Gastrocnemius medialis (tissue), 4 donors: ENCODE results near the gene NBPF3. TPM values are rescaled to one million over a fixed set of nuclear protein-coding genes. Genes with fewer than 3 reads are reported as not detected.
"Not testable (repeated sequence)": the region's sequence is repeated elsewhere in the genome, so short reads cannot be mapped to it uniquely, and the experiment has no call there.

ENCODE experiments used
- ATAC-seq, 2 donors: fragments of 150-250 bp; one replicate each; pipeline ENCODE4 v1.9.1; 2016
- DNase-seq, 2 donors: peaks; one replicate each; pipeline ENCODE4 v3.0.0-alpha.2; 2019
- H3K27ac ChIP-seq, 4 donors: fragments of 200-600 bp; sonication (generic); 1 replicate in 1 of 4; 2 replicates in 3 of 4; pipeline ENCODE4 v1.5.1; 2016 to 2018; ENCODE audit warnings: mild to moderate bottlenecking in 2 of 4, moderate library complexity in 1 of 4
- H3K27me3 ChIP-seq, 3 donors: fragments of 200-600 bp; sonication (generic) in 2 of 3; 1 replicate in 1 of 3; 2 replicates in 2 of 3; pipeline versions ENCODE4 v1.5.1 to v1.6.0; 2016 to 2019; ENCODE audit warnings: mild to moderate bottlenecking in 1 of 3, moderate library complexity in 1 of 3
- H3K36me3 ChIP-seq, 2 donors: fragments of 200-600 bp; sonication (generic) in 1 of 2; one replicate each; pipeline ENCODE4 v1.5.1; 2017 to 2018
- H3K4me1 ChIP-seq, 2 donors: fragments of 200-600 bp; sonication (generic) in 1 of 2; one replicate each; pipeline ENCODE4 v1.5.1; 2016 to 2017; ENCODE audit warnings: mild to moderate bottlenecking in 2 of 2
- H3K4me3 ChIP-seq, 4 donors: fragments of 200-600 bp; sonication (generic) in 3 of 4; 1 replicate in 1 of 4; 2 replicates in 3 of 4; pipeline ENCODE4 v1.5.1; 2016 to 2019; ENCODE audit warnings: mild to moderate bottlenecking in 2 of 4
- H3K9me3 ChIP-seq, 3 donors: fragments of 200-600 bp; sonication (generic) in 2 of 3; 1 replicate in 1 of 3; 2 replicates in 2 of 3; pipeline ENCODE4 v1.5.1; 2016 to 2019
- POLR2A ChIP-seq, 2 donors: fragments of 450-650 bp; IDR thresholded peaks; one replicate each; pipeline ENCODE4 v1.6.1; 2017; ENCODE audit warnings: antibody characterized with exemption in 2 of 2, mild to moderate bottlenecking in 2 of 2, moderate library complexity in 2 of 2
- in situ Hi-C, 4 donors: fragments of 200-750 bp; cut with MboI; loops; one replicate each; pipeline versions ENCODE4 v1.15.0 to v1.8.0; 2017; ENCODE audit warnings: low sequenced_read_pairs in 4 of 4
- intact Hi-C: fragments of 100-400 bp; cut with DNase I; formaldehyde crosslinking; loops from one replicate; pipeline ENCODE4 v1.15.1; 2023; ENCODE audit warnings: low total_unique reads
- total RNA-seq, 4 donors: library from RNA; depleted of rRNA; stranded (reverse); fragments of >200 nt; gene quantifications; one replicate each; pipeline versions ENCODE4 v1.1.0 to v1.2.3, GENCODE V29; 2016
- TF ChIP-seq, protein P1 (sequence below), 5 experiments: fragments of 450-650 bp in 3 of 5; fragments of 200-600 bp in 2 of 5; sonication (generic) in 2 of 5; IDR thresholded peaks in 4 of 5; conservative IDR thresholded peaks in 1 of 5; 1 replicate in 4 of 5; 2 replicates in 1 of 5; pipeline ENCODE4 v1.5.1; 2016 to 2019; ENCODE audit warnings: antibody characterized with exemption in 5 of 5, mild to moderate bottlenecking in 3 of 5, moderate library complexity in 3 of 5

NBPF3 gene
- total RNA-seq, 4 donors from 2014 or later = 0.73 to 2.1 (median 1.3) TPM

- no peak for ATAC-seq
- DNase-seq = no peak
- H3K4me3 ChIP-seq = no peak overlapping the region
- H3K27ac ChIP-seq = no peak overlapping the region
- H3K9me3 ChIP-seq = no peaks in the 10 kb centered on the region
- no peaks in the 10 kb centered on the region for H3K36me3 ChIP-seq
- H3K4me1 ChIP-seq = no peaks in the 10 kb centered on the region
- H3K27me3 ChIP-seq = peaks cover 0 to 15% (median 14%) of the 10 kb centered on the region in 3 donors
- in situ Hi-C loops (no loop called here), intact Hi-C loops (no loop called here)
- TF ChIP-seq POLR2A (IDR thresholded peaks at IDR 0.05) = no peak
- TF ChIP-seq, protein P1, sequence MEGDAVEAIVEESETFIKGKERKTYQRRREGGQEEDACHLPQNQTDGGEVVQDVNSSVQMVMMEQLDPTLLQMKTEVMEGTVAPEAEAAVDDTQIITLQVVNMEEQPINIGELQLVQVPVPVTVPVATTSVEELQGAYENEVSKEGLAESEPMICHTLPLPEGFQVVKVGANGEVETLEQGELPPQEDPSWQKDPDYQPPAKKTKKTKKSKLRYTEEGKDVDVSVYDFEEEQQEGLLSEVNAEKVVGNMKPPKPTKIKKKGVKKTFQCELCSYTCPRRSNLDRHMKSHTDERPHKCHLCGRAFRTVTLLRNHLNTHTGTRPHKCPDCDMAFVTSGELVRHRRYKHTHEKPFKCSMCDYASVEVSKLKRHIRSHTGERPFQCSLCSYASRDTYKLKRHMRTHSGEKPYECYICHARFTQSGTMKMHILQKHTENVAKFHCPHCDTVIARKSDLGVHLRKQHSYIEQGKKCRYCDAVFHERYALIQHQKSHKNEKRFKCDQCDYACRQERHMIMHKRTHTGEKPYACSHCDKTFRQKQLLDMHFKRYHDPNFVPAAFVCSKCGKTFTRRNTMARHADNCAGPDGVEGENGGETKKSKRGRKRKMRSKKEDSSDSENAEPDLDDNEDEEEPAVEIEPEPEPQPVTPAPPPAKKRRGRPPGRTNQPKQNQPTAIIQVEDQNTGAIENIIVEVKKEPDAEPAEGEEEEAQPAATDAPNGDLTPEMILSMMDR (IDR thresholded peaks at IDR 0.05 in 4 of 5, conservative IDR thresholded peaks at IDR 0.05 in 1 of 5) = no peak
Observed at GRCh38 chr1:21397813-21398188, 42.1 kb upstream of the NBPF3 start.

DNA sequence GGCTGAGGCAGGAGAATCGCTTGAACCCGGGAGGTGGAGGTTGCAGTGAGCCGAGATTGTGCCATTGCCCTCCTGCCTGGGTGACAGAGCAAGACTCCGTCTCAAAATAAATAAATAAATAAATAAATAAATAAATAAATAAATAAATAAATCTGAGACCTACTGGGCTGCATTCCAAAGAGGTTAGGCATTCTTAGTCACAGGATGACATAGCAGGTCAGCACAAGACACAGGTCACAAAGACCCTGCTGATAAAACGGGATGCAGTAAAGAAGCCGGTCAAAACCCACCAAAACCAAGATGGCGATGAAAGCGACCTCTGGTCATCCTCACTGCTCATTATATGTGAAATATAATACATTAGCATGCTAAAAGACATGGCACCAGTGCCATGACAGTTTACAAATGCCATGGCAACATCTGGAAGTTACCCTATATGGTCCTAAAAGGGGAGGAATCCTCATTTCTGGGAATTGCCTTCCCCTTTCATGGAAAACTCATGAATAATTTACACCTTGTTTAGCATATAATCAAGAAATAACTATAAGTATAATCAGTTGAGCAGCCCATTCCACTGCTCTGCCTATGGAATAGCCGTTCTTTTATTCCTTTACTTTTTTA lies 38.1 kb upstream of the NBPF3 start:
- H3K27ac ChIP-seq, H3K9me3 ChIP-seq, ATAC-seq, DNase-seq, H3K27me3 ChIP-seq, H3K36me3 ChIP-seq, H3K4me3 ChIP-seq, in situ Hi-C loops, H3K4me1 ChIP-seq, intact Hi-C loops: not testable (repeated sequence)

GRCh38 chr1:21406659-21407058 lies 33.3 kb upstream of the NBPF3 start:
- intact Hi-C loops (no loop called here), in situ Hi-C loops (no loop called here)
- TF ChIP-seq, protein P1 (IDR thresholded peaks at IDR 0.05 in 4 of 5, conservative IDR thresholded peaks at IDR 0.05 in 1 of 5) = no peak
- TF ChIP-seq POLR2A (IDR thresholded peaks at IDR 0.05) = no peak

DNA sequence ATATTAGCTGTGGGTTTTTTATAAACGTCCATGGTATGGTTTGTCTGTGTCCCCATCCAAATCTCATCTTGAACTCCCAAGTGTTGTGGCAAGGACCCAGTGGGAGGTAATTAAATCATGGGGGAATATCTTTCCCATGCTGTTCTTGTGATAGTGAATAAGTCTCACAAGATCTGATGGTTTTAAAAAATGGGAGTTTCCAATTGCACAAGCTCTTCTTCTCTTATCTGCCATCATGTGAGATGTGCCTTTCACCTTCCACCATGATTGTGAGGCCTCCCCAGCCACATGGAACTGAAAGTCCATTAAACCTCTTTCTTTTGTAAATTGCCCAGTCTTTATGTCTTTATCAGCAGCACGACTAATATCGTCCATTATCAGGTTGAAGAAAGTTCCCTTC lies 30.0 kb upstream of the NBPF3 start:
- H3K27ac ChIP-seq, H3K4me1 ChIP-seq, H3K9me3 ChIP-seq, H3K4me3 ChIP-seq, ATAC-seq, in situ Hi-C loops, H3K36me3 ChIP-seq, intact Hi-C loops, DNase-seq, H3K27me3 ChIP-seq: not testable (repeated sequence)

More at GRCh38 chr1:21406659-21407058, 33.3 kb upstream of the NBPF3 start:
- no peaks in the 10 kb centered on the region for H3K9me3 ChIP-seq
- no peak for ATAC-seq
- H3K4me1 ChIP-seq = no peaks in the 10 kb centered on the region
- no peak overlapping the region for H3K27ac ChIP-seq
- H3K36me3 ChIP-seq = no peaks in the 10 kb centered on the region
- peaks cover 0 to 3% (median 0%) of the 10 kb centered on the region in 3 donors for H3K27me3 ChIP-seq
- DNase-seq = no peak
- no peak overlapping the region for H3K4me3 ChIP-seq

GRCh38 chr1:21414015-21414414 lies 25.9 kb upstream of the NBPF3 start:
- Histone ChIP-seq H3K27me3 (no peaks in the 10 kb centered on the region), H3K4me3 (no peak overlapping the region), H3K36me3 (no peaks in the 10 kb centered on the region), H3K27ac (no peak overlapping the region), H3K4me1 (no peaks in the 10 kb centered on the region), H3K9me3 (no peaks in the 10 kb centered on the region)
- no peak for ATAC-seq
- no peak for DNase-seq
- TF ChIP-seq POLR2A (IDR thresholded peaks at IDR 0.05) = no peak
- TF ChIP-seq, protein P1 (IDR thresholded peaks at IDR 0.05 in 4 of 5, conservative IDR thresholded peaks at IDR 0.05 in 1 of 5) = no peak
- intact Hi-C loops = no loop called here
- in situ Hi-C loops = no loop called here

DNA sequence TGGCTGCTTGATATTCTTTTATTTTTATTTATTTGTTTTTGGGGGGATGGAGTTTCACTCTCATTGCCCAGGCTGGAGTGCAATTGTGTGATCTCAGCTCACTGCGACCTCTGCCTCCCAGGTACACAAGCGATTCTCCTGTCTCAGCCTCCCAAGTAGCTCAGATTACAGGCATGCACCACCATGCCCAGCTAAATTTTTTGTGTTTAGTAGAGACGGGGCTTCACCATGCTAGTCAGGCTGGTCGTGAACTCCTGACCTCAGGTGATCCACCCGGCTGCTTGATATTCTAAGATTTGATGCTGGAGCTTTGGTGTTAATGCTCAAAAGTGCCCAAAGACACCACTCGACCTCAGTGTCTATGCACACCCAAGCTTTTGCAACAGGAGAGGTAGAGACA lies 19.6 kb upstream of the NBPF3 start:
- ATAC-seq, H3K9me3 ChIP-seq, H3K4me1 ChIP-seq, in situ Hi-C loops, intact Hi-C loops, H3K27ac ChIP-seq, H3K36me3 ChIP-seq, H3K27me3 ChIP-seq, H3K4me3 ChIP-seq, DNase-seq: not testable (repeated sequence)

DNA sequence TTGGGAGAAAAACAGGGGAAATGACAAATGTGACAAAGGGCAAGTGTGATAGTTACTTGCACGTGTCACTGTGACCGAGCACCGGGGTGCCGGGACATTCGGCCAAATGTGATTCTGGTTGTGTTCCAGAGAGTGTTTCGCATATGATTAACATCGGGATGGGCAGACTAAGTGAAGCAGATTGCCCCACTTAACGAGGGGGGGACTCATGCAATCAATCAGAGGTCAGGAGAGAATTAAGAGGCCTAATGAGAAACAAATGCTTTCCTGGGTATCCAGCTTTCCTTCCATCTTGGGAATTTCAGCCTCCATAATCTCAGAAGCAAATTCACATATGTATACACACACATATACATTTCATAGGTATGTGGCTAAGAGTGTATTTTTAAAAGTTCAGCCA lies 18.6 kb upstream of the NBPF3 start:
- H3K9me3 ChIP-seq, in situ Hi-C loops, H3K27me3 ChIP-seq, H3K4me3 ChIP-seq, H3K36me3 ChIP-seq, ATAC-seq, H3K4me1 ChIP-seq, intact Hi-C loops, H3K27ac ChIP-seq, DNase-seq: not testable (repeated sequence)

DNA sequence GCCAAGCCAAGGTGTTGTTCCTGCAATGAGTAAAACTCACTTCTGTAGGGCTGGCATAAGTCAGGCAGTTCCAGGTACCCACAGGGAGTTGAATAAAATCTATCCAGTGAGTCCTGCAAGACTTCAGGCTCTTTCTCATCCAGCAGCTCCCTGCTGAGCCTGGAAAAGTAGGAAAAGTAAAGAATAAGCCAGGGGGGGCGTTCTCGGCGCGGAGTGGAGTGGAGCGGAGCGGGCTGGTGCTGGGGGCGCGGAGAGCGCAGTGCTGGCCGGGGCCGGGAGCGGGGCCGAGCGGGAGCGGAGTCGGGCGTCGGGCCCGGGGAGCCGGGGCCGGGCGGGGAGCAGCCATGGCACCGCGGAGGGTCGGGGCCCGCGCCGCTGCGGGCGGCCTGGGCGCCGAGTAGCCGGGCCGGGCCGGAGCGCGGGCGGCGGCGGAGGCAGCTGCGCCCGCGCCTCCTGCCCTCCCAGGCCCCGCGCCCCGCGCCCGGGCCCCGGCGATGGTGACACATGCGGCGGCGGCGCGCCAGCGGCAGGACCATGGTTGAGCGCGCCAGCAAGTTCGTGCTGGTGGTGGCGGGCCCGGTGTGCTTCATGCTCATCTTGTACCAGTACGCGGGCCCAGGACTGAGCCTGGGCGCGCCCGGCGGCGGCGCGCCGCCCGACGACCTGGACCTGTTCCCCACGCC lies 12.0 kb upstream of the NBPF3 start:
- intact Hi-C loops, H3K36me3 ChIP-seq, DNase-seq, H3K4me3 ChIP-seq, in situ Hi-C loops, H3K27me3 ChIP-seq, H3K4me1 ChIP-seq, H3K27ac ChIP-seq, H3K9me3 ChIP-seq: not testable (repeated sequence)
- peak; percentile 30 to 46 for ATAC-seq

DNA sequence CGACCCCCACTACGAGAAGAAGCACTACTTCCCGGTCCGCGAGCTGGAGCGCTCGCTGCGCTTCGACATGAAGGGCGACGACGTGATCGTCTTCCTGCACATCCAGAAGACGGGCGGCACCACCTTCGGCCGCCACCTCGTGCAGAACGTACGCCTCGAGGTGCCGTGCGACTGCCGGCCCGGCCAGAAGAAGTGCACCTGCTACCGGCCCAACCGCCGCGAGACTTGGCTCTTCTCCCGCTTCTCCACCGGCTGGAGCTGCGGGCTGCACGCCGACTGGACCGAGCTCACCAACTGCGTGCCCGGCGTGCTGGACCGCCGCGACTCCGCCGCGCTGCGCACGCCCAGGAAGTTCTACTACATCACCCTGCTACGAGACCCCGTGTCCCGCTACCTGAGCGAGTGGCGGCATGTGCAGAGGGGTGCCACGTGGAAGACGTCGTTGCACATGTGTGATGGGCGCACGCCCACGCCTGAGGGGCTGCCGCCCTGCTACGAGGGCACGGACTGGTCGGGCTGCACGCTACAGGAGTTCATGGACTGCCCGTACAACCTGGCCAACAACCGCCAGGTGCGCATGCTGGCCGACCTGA lies 11.4 kb upstream of the NBPF3 start:
- H3K27ac ChIP-seq, H3K4me1 ChIP-seq, DNase-seq, in situ Hi-C loops, H3K9me3 ChIP-seq, H3K4me3 ChIP-seq, H3K27me3 ChIP-seq, intact Hi-C loops, H3K36me3 ChIP-seq: not testable (repeated sequence)
- peak; percentile 54 to 56 for ATAC-seq
